ACHN (cell line): ENCODE data around the gene ERBB4.
A peak's percentile ranks its signal among the peaks of the same experiment; 100 is the strongest.
"Not testable (repeated sequence)": the region's sequence is repeated elsewhere in the genome, so short reads cannot be mapped to it uniquely, and the experiment has no call there.

ENCODE experiments used
- DNase-seq: peaks from one replicate; pipeline ENCODE4 v3.0.0-alpha.2; 2015
- in situ Hi-C: cut with HindIII; loops from 2 replicates; pipeline ENCODE4 v1.10.0; 2017; ENCODE audit warnings: low sequenced_read_pairs, low pct_ligation_motif_present, low pct_unique_long_range_greater_than_20kb

Gene ERBB4

DNA sequence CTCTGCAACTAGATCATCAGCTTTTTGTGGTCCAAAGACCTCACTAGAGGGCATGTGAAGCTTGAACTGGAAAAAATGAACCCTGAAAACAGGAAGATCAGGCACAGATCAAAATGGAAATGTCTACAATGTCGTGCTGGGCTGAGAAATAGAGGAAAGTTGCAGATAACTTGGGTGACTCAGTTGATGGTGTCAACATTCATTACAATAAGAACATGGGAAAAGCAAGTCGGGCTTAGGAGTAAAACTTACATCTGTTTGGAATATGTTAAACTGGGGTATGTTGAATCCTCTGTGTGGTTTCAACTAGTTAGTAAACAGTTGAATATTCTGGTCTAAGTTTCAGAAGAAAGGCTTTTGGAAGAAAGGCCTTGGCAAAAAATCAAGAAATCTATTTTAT, 940.4 kb downstream of the ERBB4 start:
- no peak for DNase-seq
- in situ Hi-C loops = no loop called here

GRCh38 chr2:211592006-211592405, 946.6 kb downstream of the ERBB4 start:
- DNase-seq, in situ Hi-C loops: not testable (repeated sequence)

DNA sequence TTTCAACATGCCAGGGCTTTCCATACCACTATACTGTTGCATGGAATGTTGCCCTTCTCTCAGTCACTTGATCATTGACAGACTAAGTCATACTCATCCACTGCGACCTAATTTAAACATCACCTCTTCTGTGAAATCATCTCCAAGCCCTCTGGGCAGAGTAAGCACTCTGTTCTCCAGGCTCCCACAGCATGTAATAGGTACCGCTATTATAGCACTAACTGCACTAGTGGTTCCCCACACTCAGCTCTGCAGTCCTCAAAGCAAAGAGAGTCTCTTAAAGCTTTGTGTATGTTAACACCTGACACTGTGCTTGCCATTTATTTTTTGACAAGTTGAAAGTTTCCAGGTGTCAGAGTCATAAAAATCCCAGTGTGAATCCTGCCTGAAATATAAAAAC, 947.2 kb downstream of the ERBB4 start:
- in situ Hi-C loops = no loop called here
- DNase-seq = no peak

- in situ Hi-C loops = no loop called here
- DNase-seq = no peak
These were observed 970.2 kb downstream of the ERBB4 start for GRCh38 chr2:211568439-211568838.

GRCh38 chr2:211564441-211564840, 974.2 kb downstream of the ERBB4 start:
- in situ Hi-C loops = no loop called here
- DNase-seq = no peak

- no peak for DNase-seq
- in situ Hi-C loops = no loop called here
These were observed 993.0 kb downstream of the ERBB4 start for GRCh38 chr2:211545582-211545981.

DNA sequence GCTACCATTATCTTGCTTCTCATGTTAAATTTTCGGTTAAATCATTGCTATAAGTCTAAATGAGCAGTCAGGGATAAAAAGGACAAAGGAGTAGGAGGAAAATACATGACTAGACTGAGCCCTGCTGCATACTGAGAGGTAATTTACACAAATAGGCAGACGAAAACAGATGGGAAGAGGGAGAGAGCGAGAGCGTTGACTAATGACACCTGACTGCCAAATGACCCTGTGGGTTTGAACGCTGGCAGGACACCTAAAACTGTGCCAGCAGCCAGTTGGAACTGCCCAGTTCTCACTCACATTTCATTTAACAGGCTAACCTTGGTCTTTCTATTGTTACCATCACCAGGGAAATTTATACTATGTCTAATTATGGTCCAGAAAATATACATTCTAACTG, 1004.0 kb downstream of the ERBB4 start:
- no peak for DNase-seq
- in situ Hi-C loops = no loop called here

GRCh38 chr2:211524248-211524647, 1014.4 kb downstream of the ERBB4 start:
- in situ Hi-C loops, DNase-seq: not testable (repeated sequence)

- in situ Hi-C loops = no loop called here
These were observed 1022.1 kb downstream of the ERBB4 start for GRCh38 chr2:211516537-211516936.

DNA sequence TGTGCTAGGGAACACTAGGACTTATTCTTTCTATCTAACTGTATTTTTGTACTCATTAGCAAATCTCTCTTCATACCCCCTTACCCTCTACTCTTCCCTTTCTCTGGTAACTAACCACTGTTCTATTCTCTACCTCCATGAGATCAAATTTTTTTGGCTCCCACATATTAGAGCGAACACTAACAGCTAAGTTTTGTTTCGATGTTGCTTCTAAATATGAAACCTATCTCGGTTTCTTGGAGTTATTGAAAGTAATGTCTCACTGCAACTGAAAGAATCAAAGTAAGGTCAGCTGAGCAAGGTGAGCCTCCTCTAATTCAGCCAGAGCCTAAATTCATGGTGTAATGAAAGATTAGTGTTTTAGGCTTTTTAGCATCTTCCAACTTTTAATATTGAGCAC, 1024.6 kb downstream of the ERBB4 start:
- DNase-seq = no peak
- in situ Hi-C loops = no loop called here

More at GRCh38 chr2:211516537-211516936, 1022.1 kb downstream of the ERBB4 start:
- DNase-seq = no peak

DNA sequence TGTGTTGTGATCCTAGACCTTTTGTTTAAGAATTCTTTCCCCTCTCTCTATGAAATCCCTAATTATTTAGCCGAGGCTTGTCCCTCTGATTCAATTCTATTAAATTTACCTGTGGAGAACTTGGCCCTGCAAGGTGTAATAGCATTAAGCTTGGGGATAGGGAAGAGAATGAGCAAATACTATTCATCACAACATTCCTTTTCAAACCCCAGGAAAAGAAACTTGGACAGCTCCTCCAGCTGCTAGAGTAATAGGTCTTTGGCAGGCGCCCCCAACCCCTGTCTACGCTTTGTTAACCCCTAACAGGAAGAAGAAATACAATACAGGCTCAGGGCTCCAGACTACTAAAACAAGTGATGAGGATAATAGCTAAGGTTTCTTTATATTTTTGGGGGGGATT, 1025.2 kb downstream of the ERBB4 start:
- in situ Hi-C loops = no loop called here
- DNase-seq = peak; percentile 10

- in situ Hi-C loops = no loop called here
- peak; percentile 43 for DNase-seq
These were observed 1025.8 kb downstream of the ERBB4 start for GRCh38 chr2:211512806-211513205.

DNA sequence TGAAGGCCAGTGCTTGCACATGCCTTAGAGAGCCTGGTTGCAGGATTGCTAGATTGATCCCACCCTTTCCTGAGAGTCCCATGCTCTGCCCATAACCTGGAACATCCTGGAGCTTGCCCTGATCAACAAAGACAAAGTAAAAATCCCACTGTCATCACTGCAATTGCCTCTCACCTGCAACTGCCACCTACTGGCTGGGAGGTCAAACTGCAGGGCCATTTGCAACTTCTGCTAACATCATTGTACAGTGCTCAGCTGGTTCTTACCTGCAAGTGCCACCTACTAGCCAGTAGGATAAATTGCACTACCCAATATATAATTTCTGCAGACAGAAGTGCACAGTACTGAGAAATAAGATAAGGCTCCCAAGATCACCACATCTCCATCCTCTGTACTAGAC, 1034.7 kb downstream of the ERBB4 start:
- no peak for DNase-seq
- in situ Hi-C loops = no loop called here

GRCh38 chr2:211503198-211503597, 1035.4 kb downstream of the ERBB4 start:
- in situ Hi-C loops = no loop called here
- no peak for DNase-seq

DNA sequence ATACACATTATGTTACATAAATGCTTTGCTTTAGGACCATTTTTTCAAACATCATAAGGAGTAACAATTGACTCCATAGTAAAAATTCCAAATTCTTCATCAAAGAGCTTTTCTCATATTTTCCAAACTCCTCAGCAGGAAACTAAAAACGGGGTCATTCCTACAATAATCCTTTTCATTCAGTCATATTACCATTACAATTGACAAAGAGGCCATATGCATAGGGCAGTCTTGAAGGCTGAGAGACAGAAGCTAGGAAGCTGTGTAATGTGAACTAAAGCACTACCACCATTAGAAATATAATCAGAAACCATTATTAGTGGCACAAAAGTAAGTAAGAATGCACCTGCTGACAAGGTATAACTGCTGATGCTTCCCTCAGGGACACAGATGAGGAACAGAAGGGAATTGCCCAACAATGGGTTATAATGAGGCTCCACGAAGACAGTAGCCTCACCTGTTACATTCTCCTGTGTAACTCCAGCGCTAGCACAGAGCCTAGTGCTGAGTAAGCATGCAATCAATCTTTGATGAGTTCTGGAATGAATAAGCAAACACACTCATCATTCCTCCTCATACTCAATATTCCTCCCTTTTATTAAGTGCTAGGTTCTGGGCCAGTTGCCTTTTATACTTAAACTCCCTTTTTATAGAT, 1039.9 kb downstream of the ERBB4 start:
- in situ Hi-C loops = no loop called here

DNA sequence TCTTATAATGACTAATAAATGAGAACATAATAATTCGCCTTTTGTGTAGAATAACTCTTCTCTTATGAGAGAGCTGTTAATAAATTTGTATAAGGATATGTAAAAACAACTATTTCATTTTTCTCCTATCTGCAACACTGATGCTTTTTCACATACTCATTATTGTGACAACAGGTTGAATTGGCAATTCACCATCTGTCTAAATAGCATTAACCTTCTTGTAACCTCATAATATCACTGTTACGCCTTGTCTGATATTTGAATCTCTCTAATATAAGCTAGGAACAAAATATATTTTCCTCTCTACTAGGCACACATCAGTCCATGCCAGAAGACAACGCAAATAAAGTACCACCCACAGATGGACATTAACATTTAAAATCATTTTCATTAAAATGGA, 1043.3 kb downstream of the ERBB4 start:
- no peak for DNase-seq
- in situ Hi-C loops = no loop called here

More for the DNA sequence above, 1039.9 kb downstream of the ERBB4 start:
- DNase-seq = no peak

GRCh38 chr2:211494536-211494935, 1044.1 kb downstream of the ERBB4 start:
- in situ Hi-C loops = no loop called here
- DNase-seq = no peak

- no peak for DNase-seq
- in situ Hi-C loops = no loop called here
These were observed 1044.5 kb downstream of the ERBB4 start for GRCh38 chr2:211494085-211494484.

- in situ Hi-C loops = no loop called here
These were observed 1050.9 kb downstream of the ERBB4 start for GRCh38 chr2:211487733-211488132.

GRCh38 chr2:211479536-211480150, 1059.0 kb downstream of the ERBB4 start:
- in situ Hi-C loops = no loop called here
- DNase-seq = no peak

More at GRCh38 chr2:211487733-211488132, 1050.9 kb downstream of the ERBB4 start:
- DNase-seq = no peak
